ENCODE results near the gene IL31RA.
"Not testable (repeated sequence)": the region's sequence is repeated elsewhere in the genome, so short reads cannot be mapped to it uniquely, and the experiment has no call there.

Gene IL31RA

GRCh38 chr5:55925712-55926111, 74.6 kb downstream of the IL31RA start:
- DNase-seq (ENCODE audit: low read depth in 2 of 2): no peak

GRCh38 chr5:55926476-55926875, 75.3 kb downstream of the IL31RA start:
- DNase-seq (ENCODE audit: low read depth in 2 of 2): no peak

GRCh38 chr5:55927861-55928655, 76.9 kb downstream of the IL31RA start:
- no peak for DNase-seq (ENCODE audit: low read depth in 2 of 2)

GRCh38 chr5:55929020-55929799, 78.1 kb downstream of the IL31RA start:
- DNase-seq (ENCODE audit: low read depth in 2 of 2): no peak

GRCh38 chr5:55932700-55933099, 81.5 kb downstream of the IL31RA start:
- no peak for DNase-seq (ENCODE audit: low read depth in 2 of 2)

GRCh38 chr5:55933377-55934114, 82.4 kb downstream of the IL31RA start:
- no peak for DNase-seq (ENCODE audit: low read depth in 2 of 2)

GRCh38 chr5:55934115-55934613, 83.0 kb downstream of the IL31RA start:
- DNase-seq (ENCODE audit: low read depth in 2 of 2): no peak

- no peak for DNase-seq (ENCODE audit: low read depth in 2 of 2)
Measured at GRCh38 chr5:55934720-55935119, 83.6 kb downstream of the IL31RA start.

- no peak for DNase-seq (ENCODE audit: low read depth in 2 of 2)
Measured at GRCh38 chr5:55935371-55935770, 84.2 kb downstream of the IL31RA start.

- DNase-seq (ENCODE audit: low read depth in 2 of 2): peak; percentile 54 to 60
Measured at GRCh38 chr5:55936100-55936693, 85.0 kb downstream of the IL31RA start.

- DNase-seq (ENCODE audit: low read depth in 2 of 2): not testable (repeated sequence)
Measured at GRCh38 chr5:55937598-55937997, 86.4 kb downstream of the IL31RA start.

- DNase-seq (ENCODE audit: low read depth in 2 of 2): not testable (repeated sequence)
Measured at GRCh38 chr5:55941154-55941553, 90.0 kb downstream of the IL31RA start.

- no peak for DNase-seq (ENCODE audit: low read depth in 2 of 2)
Measured at GRCh38 chr5:55959208-55959607, 108.1 kb downstream of the IL31RA start.

GRCh38 chr5:55960779-55961178, 109.6 kb downstream of the IL31RA start:
- DNase-seq (ENCODE audit: low read depth in 2 of 2): no peak

GRCh38 chr5:55965525-55965924, 114.4 kb downstream of the IL31RA start:
- no peak for DNase-seq (ENCODE audit: low read depth in 2 of 2)

- no peak for DNase-seq (ENCODE audit: low read depth in 2 of 2)
Measured at GRCh38 chr5:55966284-55966683, 115.1 kb downstream of the IL31RA start.

- DNase-seq (ENCODE audit: low read depth in 2 of 2): no peak
Measured at GRCh38 chr5:55969956-55970355, 118.8 kb downstream of the IL31RA start.

Measured in fibroblast of skin of left biceps (primary cell).